ENCODE data around the gene PRDM5. TPM values are rescaled to one million over a fixed set of nuclear protein-coding genes. Genes with fewer than 3 reads are reported as not detected.

PRDM5 gene
- total RNA-seq, 1 experiment from 2014 or later, result 9.1 TPM

DNA sequence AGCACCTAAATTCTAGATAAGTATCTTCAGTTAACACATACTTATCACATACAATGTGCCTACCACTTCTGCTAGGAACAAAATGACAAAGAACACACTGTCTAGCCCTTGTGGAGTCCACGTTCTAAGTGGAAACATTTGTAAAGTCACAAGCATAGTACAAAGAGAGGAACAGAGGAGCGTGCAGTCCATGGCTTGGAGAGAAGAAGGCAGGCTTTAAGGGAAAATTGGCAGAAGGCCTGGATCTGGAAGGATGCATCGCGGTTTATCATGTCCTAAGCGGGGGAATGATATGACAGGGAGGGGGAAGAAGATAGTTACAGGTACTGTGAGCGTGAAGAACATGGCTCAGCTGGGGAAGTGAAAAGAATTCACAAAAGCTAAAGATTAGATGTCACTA lies 218.0 kb downstream of the PRDM5 start:
- DNase-seq (ENCODE audit: low spot score), result no peak

DNA sequence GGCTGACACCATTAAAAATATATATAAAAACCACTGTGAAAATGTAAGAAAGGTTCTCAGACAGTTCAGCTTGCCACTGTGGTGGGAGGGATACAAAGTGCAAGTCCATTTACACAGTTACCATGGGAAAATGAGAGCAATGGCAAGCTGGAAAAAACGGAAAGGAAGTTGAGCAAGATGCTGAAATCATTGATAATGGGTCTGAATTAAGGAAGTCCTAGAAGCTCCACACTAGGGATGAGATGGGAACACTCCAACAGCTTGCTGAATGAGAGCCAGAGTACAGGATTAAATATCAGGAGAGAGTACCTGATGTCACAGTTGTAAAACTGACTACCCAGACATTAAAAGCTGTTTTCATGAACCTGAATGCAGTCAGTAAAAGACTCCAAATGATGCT lies 218.6 kb downstream of the PRDM5 start:
- no peak for DNase-seq (ENCODE audit: low spot score)

DNA sequence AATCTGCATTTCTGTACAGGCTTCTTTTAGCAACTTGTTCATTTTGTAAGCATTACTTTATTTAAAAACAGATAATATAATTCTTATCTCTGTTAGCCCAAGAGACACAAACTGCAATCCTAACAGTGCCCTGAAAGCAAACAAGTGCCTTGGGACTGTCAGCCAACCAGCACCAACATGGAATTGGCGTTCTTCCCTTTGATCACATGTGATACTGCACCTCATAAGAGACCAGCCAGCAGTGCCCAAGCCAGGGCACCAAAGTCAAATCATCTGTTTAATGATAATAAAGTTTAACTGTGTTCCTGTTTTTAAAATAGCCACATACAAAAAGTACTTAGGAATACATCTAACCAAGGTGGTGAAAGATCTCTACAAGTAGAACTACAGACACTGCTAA lies 223.2 kb downstream of the PRDM5 start:
- DNase-seq (ENCODE audit: low spot score), result no peak

DNA sequence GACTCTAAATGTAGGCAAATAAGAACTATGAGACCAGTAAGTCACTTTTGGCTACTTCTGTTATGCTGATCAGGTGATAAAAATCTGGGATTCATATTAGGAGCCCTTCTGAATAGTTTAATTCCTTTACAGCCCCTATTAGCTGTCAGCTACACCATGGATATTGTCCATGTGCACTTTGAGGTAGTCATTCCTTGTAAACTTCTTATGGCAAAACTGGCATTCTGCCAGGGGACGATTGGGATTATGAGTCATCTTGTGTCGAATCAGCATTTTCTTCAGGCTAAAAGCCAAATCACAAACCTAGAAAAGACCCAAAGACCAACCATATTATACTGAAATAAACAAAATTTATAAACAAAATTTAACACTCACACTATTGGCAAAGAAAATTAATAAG lies 227.6 kb downstream of the PRDM5 start:
- peak; percentile 69 for DNase-seq (ENCODE audit: low spot score)

DNA sequence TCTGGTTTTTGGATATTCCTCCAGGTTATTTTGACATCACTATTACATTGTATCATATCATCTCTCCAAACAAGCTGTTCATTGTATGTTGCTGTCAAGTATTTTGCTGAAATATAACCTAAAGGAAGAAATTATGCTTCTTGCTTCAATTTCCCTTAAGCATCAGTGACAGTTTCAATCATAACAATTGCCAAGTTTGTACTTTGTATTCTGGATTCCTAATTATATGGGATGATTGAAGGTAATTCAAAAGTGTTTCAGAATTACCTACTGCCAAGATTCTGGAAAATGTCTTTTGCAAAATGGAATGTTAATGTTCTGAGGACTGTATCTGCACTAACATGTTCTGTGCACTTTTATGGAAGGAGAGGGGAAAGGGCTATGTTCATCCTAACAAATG lies 228.7 kb downstream of the PRDM5 start:
- no peak for DNase-seq (ENCODE audit: low spot score)

DNA sequence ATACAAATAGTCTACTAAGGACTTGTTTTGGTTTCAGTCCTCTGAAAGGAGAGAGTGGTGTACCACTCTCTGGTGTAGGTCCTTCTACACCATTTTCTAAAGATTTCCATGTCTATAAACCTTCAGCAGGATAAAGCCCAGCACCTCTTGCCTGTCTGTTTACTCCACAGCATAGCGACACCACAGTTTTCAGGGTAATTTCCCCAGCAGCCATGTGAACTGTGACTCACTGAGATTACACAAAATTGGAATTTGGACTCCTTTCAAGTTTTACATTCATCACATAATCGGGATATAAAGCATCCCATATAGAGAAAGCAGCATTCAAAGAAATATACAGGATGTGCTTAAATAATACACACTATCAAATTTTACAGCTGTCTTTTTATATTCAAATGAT lies 229.6 kb downstream of the PRDM5 start:
- peak; percentile 75 for DNase-seq (ENCODE audit: low spot score)

DNA sequence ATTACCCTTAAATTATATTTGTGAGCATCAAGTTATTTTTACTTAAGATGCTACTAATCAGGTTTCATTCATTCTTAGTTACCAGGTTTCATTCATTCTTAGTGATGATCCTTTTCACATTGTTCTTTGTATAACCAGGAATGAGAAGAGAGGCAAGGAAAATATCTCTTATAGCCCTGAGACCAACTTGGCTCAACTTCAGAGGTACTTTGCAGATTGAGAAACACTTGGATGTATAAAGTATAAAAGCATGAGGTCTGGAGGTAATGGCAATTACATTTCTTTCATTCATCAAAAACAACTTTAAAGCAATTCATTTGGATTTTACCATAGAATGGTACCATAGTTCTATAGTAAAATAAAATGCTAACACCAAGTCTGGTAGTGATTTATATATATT lies 231.0 kb downstream of the PRDM5 start:
- DNase-seq (ENCODE audit: low spot score), result no peak

DNA sequence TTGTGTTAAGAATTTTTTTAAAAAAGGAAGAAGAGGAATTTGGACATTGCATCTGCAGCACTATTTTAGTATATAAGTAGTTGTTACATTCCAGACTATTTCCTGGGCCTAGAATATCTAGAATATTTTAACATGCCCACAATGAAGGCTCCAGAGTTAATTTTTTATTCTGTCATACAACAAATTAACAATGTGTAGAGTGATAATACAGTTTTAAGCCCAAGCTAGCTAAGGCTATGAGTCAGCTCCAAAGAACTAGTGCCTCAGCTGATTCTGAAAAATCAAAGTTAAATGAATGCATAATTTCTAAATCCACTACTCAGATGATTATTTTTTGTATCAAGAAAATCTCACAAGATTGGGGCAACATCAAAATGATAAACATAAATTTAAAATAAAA lies 231.4 kb downstream of the PRDM5 start:
- DNase-seq (ENCODE audit: low spot score), result no peak

DNA sequence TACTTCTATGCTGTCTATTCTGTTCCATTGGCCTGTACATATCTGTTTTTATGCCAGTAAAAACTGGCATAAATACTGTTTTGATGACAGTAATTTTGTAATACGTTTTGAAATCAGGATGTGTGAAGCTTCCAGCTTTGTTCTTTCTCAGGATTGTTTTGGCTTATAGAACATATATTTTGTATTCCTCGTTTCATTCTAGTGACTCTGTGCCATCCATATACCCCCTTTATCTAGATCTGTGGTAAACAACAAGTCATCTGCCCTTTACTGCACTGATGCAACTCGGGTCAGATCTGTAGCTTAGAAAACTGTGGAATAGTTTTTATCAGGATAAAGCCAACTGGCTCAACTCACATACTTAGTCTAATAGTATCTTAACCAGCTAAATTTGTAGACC lies 233.7 kb downstream of the PRDM5 start:
- no peak for DNase-seq (ENCODE audit: low spot score)

DNA sequence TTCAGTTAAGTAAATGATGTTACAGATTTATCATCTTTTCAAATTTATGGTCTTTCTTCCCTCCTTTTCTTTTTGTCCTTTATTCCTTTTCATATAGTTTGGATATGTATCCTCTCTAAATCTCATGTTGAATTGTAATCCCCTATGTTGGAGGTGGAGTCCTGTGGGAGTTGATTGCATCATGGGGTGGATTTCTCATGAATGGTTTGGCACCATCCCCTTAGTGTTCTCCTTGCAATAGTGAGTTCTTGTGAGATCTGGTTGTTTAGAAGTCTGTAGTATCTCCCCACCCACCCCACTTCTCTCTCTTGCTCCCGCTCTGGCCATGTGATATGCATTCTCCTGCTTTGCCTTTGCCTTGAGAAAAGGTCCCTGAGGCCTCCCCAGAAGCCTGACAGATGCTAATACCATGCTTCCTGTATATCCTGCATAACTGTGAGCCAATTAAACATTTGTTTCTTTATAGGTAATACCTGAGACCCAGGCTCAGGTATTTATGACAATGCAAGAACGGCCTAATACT lies 236.7 kb downstream of the PRDM5 start:
- no peak for DNase-seq (ENCODE audit: low spot score)

DNA sequence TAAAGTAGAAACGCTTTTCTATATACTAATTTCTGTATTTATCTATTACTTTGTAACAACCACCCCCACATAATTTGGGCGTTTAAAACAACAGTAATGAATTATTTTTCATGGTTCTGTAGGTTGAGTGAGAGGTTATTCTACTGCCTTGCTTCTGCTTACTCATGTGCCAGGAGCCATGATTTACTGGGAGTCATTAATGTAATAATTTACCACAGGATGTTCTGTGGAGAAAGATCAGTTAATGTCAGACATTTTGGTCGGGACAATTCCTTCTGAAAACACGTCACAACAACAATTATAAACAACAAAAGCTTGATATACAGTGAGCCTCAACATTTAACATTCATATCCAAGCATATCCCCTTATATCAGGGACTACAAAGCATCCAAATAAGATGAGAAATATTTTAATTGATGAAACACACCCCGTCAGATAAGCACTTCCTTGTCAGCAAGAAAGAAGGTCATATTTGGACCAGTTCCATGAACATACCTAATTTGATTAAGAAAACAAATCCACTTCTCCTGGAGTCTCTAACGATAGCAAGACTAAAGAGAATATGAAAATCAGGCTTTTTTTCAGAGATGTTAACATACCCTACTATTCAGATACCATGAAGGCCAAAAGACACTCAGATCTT lies 238.5 kb downstream of the PRDM5 start:
- DNase-seq (ENCODE audit: low spot score), result no peak

DNA sequence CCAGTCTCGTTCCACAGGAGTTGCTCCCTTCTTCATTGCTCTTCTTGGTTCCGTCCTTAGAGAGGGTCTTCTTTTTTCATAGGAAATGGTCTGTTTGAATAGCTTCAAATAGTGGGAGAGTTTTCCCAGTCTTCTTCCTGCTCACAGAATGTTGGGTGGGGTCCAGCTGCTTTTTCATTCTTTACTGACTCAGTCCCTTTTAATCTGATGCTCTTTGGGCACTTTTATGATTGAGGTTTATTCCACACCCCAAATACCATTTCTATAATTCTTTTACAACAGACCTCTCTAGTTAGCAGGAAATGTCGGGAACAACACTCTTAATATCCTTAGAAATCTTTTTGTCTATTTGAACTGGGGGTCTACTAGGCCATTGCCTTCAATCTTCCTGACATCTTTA lies 239.5 kb downstream of the PRDM5 start:
- no peak for DNase-seq (ENCODE audit: low spot score)

DNA sequence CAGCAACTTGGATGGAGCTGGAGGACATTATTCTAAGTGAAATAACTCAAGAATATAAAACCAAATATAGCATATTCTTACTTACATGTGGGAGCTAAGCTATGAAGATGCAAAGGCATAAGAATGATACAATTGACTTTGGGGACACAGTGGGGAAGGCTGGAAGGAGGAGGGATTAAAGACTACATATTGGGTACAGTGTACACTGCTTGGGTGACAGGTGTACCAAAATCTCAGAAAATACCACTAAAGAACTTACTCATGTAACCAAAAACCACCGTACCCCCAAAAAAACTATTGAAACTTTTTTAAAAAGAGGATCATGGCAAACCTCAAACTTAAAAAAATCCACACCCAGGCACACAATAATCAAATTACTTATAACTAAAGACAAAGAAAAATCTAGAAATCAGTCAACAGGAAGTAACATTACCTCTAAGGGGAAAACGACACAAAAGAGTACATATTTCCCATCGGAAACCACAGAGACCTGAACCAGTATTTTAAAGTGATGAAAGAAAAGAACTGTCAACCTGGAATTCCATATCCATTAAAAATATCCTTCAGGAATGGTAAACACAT lies 241.8 kb downstream of the PRDM5 start:
- DNase-seq (ENCODE audit: low spot score), result no peak

DNA sequence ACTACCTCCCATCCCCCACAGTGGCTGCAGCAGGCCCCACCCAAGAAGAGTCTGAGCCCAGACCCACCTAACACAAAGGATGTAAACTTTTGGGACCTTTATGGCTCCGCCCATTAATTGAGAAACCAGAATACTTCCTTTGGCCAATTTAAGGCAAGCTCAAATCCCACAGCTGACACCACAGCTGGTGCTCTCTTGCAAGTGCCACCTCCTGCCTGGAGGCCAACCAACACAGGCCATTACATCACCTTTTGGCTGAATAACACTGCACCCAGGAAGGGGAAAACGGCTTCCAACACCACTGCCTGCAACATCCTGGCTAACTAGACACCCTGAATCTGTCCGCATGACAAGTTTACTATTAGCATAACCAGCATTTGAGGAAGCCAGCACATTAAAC lies 248.8 kb downstream of the PRDM5 start:
- DNase-seq (ENCODE audit: low spot score), result no peak

DNA sequence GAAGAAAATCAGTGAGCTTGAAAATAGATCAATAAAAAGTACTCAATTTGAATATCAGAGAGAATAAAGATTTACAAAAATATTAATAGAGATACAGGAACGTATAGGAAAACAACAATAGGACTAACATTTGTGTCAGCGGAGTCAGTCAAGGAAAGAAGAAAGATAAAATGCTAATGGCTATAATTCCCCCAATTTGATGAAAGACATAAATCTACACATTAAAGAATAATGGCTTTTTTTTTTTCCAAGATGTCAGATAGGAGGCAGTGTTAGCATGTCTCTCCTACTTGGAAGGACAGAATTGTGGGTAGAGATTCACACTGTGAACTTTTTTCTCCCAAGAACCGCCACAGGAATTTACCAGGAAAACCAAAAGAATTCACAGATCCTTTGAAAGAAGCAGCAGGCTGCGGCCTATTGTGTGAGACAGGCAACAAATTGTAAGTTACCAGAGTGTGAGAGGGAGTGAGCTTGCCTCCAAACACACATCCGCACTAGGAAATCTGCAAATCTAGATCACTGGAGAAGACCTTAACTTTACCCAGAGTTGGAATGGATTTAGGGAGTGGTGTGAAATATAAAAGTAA lies 249.9 kb downstream of the PRDM5 start:
- no peak for DNase-seq (ENCODE audit: low spot score)

DNA sequence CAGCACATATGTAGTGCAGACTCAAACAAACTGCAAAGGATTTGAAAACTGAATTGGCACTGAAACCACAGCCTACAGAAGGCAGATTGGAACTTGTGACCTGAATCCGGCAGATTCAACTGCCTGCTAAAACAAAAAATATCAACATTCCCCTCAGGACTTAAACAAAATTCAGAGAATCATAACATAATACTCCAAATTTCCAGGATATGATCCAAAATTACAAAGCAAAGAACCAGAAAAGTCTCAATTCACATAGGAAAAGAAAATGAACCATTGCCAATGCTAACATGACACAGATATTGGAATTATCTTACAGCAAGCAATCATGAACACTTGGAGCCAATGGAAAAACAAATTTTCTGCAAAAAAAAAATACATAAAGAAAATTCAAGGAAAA lies 250.4 kb downstream of the PRDM5 start:
- no peak for DNase-seq (ENCODE audit: low spot score)

DNA sequence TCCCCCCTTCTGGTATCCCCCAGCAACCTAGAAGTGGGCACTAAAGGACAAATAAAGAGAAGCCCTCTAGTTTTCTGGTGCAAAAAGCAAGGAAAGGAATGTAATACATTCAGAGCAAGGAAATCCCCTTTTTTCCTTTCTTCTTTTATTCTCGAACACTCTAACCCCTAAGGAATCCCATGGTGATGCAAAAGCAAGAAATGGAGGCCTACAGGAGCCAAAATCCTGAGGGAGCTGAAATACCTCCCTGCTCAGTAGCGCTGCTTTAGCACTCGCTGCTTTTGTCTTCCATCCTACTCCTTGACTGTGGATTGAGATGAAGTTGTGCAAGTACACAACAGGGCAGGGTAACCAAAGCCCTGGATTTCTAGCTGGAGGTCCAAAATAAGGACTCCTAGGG lies 251.0 kb downstream of the PRDM5 start:
- no peak for DNase-seq (ENCODE audit: low spot score)

DNA sequence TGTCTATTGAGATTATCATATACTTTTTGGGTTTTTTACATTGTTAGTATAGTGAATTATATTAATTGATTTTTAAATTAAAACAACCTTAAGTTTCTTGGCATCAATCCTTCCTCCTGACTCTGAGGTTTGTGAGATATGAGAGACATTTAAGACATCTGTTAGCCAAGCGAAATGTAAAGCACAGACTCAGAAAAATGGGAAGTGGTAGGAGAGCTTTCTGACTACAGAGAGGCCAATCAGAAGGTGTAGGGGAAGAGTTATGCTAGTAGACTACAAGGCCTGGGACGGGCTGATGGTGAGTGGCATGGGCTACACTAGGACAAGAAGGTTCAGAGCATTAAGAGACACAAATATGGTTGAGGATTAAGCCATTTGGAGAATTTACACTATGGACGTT lies 255.4 kb downstream of the PRDM5 start:
- no peak for DNase-seq (ENCODE audit: low spot score)

DNA sequence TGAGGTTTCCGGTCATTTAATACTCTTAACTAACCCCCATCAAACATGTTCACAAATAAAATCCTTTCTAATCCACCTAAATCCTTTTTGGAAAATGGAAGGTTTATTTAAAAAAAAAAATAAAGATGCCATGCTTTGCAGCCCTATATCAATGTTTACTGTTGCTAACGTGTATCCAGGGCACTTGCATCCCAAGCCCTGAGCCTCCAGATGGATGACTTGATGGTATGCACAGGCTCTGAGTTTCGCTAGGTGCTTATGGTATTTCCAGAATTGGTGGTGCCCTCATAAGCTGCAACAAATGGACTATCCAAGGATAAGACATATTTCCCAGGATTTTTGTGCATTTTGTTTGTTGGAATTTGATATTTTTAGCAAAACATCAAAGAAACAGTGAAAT lies 257.7 kb downstream of the PRDM5 start:
- DNase-seq (ENCODE audit: low spot score), result no peak

DNA sequence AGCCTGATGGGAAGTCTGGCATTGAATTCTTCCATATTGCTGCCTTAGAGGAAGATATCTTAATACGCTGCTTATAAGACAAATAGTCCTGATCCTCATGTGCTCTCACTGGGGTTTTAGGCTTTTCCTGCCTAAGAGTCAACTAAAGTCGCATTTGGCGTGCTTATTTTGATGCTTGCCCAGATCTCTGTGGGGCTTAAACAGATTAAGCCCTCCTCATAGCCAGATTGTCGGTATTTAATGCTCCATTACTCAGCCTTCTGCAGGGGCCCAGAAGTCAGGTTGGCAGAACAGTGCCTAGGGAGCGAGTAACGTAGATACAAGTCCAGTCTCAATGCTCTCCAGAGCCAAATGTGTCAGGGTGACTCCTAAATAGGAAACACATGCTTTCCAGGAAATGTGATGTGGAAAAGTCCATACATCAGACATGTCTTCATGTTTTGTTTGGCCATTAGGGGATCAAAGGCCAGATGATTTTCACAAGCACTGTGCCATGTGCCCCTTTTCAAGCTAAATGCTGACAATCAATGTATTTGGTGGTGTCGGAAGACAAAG lies 262.8 kb downstream of the PRDM5 start:
- DNase-seq (ENCODE audit: low spot score), result no peak

DNA sequence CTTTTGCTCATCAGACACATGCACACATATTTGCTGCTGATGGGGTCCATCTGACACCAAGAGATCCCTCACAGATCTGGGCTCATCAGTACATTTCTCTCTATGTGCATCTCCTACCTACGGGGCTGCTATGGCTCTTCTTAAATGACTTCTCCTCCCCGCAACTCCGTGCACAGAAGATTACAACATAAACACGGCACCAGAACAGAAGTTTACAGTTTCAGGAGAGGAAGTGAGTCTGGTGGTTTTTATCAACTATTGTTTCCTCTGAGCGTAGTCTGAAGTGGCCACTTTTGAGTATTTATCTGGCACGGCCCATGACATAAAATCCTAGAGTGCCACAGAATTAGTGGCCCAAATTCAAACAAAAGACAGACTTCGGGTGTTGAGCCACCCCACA lies 263.8 kb downstream of the PRDM5 start:
- DNase-seq (ENCODE audit: low spot score), result no peak

DNA sequence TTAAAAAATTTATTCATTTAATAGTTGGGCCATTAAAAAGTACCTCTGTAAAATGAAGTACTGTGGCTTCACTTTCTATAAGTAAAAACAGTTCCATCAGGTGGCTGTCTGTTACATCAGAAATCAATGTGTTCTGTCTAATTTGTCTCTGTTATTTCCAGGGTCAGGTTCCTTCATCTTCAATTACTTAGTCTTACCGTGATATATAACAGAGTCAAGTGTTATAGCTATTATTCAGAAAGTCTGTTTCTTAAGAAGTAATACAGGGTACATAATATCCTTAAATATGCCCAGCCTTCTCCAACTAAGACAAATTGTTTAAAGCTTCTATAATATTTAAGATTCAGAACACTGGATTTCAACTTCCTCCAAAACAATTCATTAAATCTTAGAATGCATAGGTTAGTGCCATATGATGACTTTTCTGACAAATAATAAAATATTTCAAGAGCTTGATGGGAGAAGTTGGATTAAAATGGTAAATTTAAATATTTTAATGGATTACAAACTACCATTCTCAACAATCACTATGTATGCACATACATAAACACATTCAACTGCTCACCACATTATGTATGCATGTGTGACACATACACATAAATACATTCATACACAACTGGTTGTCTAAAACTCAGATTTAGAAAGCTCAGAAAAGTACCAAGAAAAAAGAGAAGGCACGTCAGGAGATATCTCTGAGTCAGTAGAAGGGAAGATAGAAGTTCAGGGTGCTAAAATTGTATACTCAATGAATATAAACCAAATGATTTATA lies 268.5 kb downstream of the PRDM5 start:
- DNase-seq (ENCODE audit: low spot score), result no peak

All from H4 (cell line).